Hepatocyte (in vitro differentiated cells): ENCODE measurements around the gene ALPP.

Experiments
- CTCF ChIP-seq: fragments of 200-600 bp; sonication (generic); IDR thresholded peaks from 2 replicates; pipeline ENCODE4 v1.5.1; 2016; ENCODE audit warnings: antibody characterized with exemption, mild to moderate bottlenecking; ENCODE audit not compliant: poor library complexity
- EZH2 ChIP-seq: fragments of 200-600 bp; sonication (generic); IDR thresholded peaks from 2 replicates; pipeline ENCODE4 v1.6.1; 2016; ENCODE audit warnings: antibody characterized with exemption, mild to moderate bottlenecking, borderline replicate concordance
- EZH2phosphoT487 ChIP-seq: fragments of 200-600 bp; sonication (generic); IDR thresholded peaks from one replicate; pipeline ENCODE4 v1.6.1; 2018; ENCODE audit warnings: antibody characterized with exemption, mild to moderate bottlenecking, low read depth, moderate library complexity; ENCODE audit not compliant: unreplicated experiment, severe bottlenecking

- TF ChIP-seq EZH2, result no peak
- TF ChIP-seq CTCF, result no peak
- TF ChIP-seq EZH2phosphoT487, result no peak
These were observed 463 bp upstream of the ALPP start for GRCh38 chr2:232377841-232378734.
